ENCODE results near the gene BATF. TPM values are rescaled to one million over a fixed set of nuclear protein-coding genes. Genes with fewer than 3 reads are reported as not detected.

The BATF gene
- total and polyA plus RNA-seq, 2 of the 8 experiments (the other 6 are each of a cell fraction or from before 2014, with no cell fraction given) = not detected

- TF ChIP-seq MAX (IDR thresholded peaks at IDR 0.05) (no peak), TEAD4 (IDR thresholded peaks at IDR 0.05; ENCODE audit: low read depth, low read length) (peak; percentile 99), FOSL1 (IDR thresholded peaks at IDR 0.05; ENCODE audit: insufficient read depth, low read depth, low read length) (no peak), EZH2 (IDR thresholded peaks at IDR 0.05; ENCODE audit: low read depth, low read length, severe bottlenecking) (no peak), SRF (IDR thresholded peaks at IDR 0.05; ENCODE audit: low read depth, low read length) (0 out of 2 replicates have a peak, but pooled peaks have one; percentile 29), BCL11A (IDR thresholded peaks at IDR 0.05; ENCODE audit: low read depth in 2 of 2, low read length in 2 of 2) (no peak), EP300 (IDR thresholded peaks at IDR 0.05; ENCODE audit: borderline replicate concordance in 1 of 2, low read depth in 2 of 2, low read length in 2 of 2) (peak in 1 of 2 experiments; percentile 67; a peak in 1 of 3 replicates), PHF8 (conservative IDR thresholded peaks at IDR 0.05; ENCODE audit: low read depth, low read length) (no peak), CREB1 (IDR thresholded peaks at IDR 0.05) (no peak), RAD21 (IDR thresholded peaks at IDR 0.05 in 1 of 2, conservative IDR thresholded peaks at IDR 0.05 in 1 of 2; ENCODE audit: low read depth in 2 of 2, low read length in 2 of 2) (peak; percentile 90 to 93), ZNF274 (IDR thresholded peaks at IDR 0.05; ENCODE audit: borderline replicate concordance, extremely low read depth, low read length) (no peak), TCF12 (IDR thresholded peaks at IDR 0.05; ENCODE audit: low read depth, low read length) (peak; percentile 76; the same call in 1 of the 2 replicates), KDM1A (IDR thresholded peaks at IDR 0.05; ENCODE audit: borderline replicate concordance, low read length) (no peak), EGR1 (IDR thresholded peaks at IDR 0.05; ENCODE audit: borderline replicate concordance, low read depth, low read length) (no peak; the same call in 1 of the 2 replicates), RNF2 (IDR thresholded peaks at IDR 0.05; ENCODE audit: borderline replicate concordance, low read depth, low read length, missing control alignments, poor library complexity, severe bottlenecking) (no peak)
Observed at GRCh38 chr14:75561013-75561432, 38.8 kb downstream of the BATF start (continued).

Data from H1 (cell line).